Measurements from ENCODE around the gene AGTPBP1. TPM values are rescaled to one million over a fixed set of nuclear protein-coding genes. Genes with fewer than 3 reads are reported as not detected.

AGTPBP1 gene
- total RNA-seq, 1 experiment from 2014 or later = 54.7 TPM

DNA sequence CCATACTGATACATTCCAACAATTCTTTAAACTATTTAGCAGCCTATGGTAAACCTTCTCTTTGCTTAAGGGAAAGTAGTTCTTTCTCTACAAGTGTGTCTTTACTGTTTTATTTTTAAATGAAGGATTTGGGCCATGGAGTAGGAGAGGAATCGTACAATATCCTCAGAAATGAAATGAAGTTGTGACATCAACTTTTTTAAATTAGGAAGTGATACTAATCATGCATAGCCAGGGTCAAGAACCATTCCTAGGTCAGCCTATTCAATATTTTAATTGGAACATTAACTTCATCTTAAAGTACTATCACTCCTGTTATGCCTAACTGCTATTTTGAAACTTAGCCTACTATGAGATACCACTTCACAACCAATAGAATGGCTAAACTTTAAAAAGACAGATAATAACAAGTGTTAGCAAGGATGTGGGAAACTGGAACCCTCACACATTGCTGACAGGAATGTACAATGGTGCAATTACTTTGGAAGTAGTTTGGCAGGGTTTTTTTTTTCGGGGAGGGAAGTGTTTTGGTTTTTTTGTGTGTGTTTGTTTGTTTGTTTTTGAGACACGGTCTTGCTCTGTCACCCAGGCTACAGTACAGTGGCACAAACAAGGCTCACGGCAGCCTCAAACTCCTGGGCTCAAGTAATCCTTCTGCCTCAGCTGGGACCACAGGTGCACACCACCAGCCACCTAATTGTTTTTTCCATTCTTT lies 10.7 kb downstream of the AGTPBP1 start:
- H3K4me3 Mint-ChIP-seq = no peak overlapping the region
- DNase-seq (ENCODE audit: low spot score) = no peak
- H3K4me1 Mint-ChIP-seq = peaks cover 20% of the 10 kb centered on the region
- TF ChIP-seq GRHL2 (CRISPR knock-in tag; IDR thresholded peaks at IDR 0.05; ENCODE audit: insufficient replicate concordance, severe bottlenecking) (no peak), MAX (CRISPR knock-in tag; IDR thresholded peaks at IDR 0.05) (no peak), SMAD4 (CRISPR knock-in tag; IDR thresholded peaks at IDR 0.05) (no peak), NFYB (CRISPR knock-in tag; conservative IDR thresholded peaks at IDR 0.05; ENCODE audit: low read depth) (no peak), ATF6 (CRISPR knock-in tag; IDR thresholded peaks at IDR 0.05) (no peak), ZNF425 (CRISPR knock-in tag; conservative IDR thresholded peaks at IDR 0.05) (no peak)
- TF ChIP-seq, protein P1, sequence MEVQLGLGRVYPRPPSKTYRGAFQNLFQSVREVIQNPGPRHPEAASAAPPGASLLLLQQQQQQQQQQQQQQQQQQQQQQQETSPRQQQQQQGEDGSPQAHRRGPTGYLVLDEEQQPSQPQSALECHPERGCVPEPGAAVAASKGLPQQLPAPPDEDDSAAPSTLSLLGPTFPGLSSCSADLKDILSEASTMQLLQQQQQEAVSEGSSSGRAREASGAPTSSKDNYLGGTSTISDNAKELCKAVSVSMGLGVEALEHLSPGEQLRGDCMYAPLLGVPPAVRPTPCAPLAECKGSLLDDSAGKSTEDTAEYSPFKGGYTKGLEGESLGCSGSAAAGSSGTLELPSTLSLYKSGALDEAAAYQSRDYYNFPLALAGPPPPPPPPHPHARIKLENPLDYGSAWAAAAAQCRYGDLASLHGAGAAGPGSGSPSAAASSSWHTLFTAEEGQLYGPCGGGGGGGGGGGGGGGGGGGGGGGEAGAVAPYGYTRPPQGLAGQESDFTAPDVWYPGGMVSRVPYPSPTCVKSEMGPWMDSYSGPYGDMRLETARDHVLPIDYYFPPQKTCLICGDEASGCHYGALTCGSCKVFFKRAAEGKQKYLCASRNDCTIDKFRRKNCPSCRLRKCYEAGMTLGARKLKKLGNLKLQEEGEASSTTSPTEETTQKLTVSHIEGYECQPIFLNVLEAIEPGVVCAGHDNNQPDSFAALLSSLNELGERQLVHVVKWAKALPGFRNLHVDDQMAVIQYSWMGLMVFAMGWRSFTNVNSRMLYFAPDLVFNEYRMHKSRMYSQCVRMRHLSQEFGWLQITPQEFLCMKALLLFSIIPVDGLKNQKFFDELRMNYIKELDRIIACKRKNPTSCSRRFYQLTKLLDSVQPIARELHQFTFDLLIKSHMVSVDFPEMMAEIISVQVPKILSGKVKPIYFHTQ (CRISPR knock-in tag; IDR thresholded peaks at IDR 0.05) = no peak
- ChIA-PET POLR2A (no interaction called here), CTCF (no interaction called here)
- no peaks in the 10 kb centered on the region for H3K27me3 Mint-ChIP-seq (ENCODE audit: low read depth)
- no peak for ATAC-seq
- no peak overlapping the region for H3K27ac Mint-ChIP-seq
- no peaks in the 10 kb centered on the region for H3K9me3 Mint-ChIP-seq
- no peaks in the 10 kb centered on the region; the same call in 1 of the 2 replicates for H3K36me3 Mint-ChIP-seq

DNA sequence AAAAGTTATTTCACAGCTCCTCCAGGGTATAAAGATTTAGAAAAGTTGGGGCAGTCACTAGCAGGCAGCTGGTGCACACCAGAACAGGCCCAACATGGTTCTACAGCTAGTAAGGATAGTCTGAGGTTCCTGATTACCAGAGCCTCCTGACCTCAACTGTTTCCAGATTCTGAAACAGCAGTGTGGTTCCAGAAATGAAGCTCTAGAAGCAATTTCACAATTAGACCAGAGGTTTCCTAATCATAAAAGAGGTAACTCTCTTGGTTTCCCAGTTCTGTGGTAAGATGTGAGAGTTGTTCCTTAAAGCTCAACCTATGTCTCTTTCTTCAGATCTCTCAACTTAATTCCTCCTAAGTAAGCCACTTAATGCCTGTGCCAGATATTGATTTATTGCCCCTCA lies 11.9 kb downstream of the AGTPBP1 start:
- Mint-ChIP-seq H3K36me3 (no peaks in the 10 kb centered on the region; the same call in 1 of the 2 replicates), H3K4me1 (peaks cover 24% of the 10 kb centered on the region), H3K27ac (no peak overlapping the region), H3K4me3 (no peak overlapping the region), H3K9me3 (no peaks in the 10 kb centered on the region), H3K27me3 (ENCODE audit: low read depth) (no peaks in the 10 kb centered on the region)
- ChIA-PET CTCF (interaction anchor here (1.7 kb wide), 1 partner anchor 32 kb away, joined by 6 read pairs; no protein-coding TSS in a partner anchor), POLR2A (no interaction called here)
- TF ChIP-seq FOXP1 (CRISPR knock-in tag; IDR thresholded peaks at IDR 0.05; ENCODE audit: borderline replicate concordance) = no peak
- TF ChIP-seq ZBTB43 (CRISPR knock-in tag; IDR thresholded peaks at IDR 0.05) = no peak
- TF ChIP-seq STAT6 (CRISPR knock-in tag; conservative IDR thresholded peaks at IDR 0.05; ENCODE audit: low read depth) = no peak
- no peak for TF ChIP-seq ZNF416 (CRISPR knock-in tag; IDR thresholded peaks at IDR 0.05)
- TF ChIP-seq TCF7 (CRISPR knock-in tag; IDR thresholded peaks at IDR 0.05; ENCODE audit: low read depth) = no peak
- TF ChIP-seq, protein P2, sequence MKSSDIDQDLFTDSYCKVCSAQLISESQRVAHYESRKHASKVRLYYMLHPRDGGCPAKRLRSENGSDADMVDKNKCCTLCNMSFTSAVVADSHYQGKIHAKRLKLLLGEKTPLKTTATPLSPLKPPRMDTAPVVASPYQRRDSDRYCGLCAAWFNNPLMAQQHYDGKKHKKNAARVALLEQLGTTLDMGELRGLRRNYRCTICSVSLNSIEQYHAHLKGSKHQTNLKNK (CRISPR knock-in tag; IDR thresholded peaks at IDR 0.05) = no peak
- TF ChIP-seq, protein P3, sequence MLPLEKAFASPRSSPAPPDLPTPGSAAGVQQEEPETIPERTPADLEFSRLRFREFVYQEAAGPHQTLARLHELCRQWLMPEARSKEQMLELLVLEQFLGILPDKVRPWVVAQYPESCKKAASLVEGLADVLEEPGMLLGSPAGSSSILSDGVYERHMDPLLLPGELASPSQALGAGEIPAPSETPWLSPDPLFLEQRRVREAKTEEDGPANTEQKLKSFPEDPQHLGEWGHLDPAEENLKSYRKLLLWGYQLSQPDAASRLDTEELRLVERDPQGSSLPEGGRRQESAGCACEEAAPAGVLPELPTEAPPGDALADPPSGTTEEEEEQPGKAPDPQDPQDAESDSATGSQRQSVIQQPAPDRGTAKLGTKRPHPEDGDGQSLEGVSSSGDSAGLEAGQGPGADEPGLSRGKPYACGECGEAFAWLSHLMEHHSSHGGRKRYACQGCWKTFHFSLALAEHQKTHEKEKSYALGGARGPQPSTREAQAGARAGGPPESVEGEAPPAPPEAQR (CRISPR knock-in tag; IDR thresholded peaks at IDR 0.05) = no peak
- TF ChIP-seq ZNF121 (CRISPR knock-in tag; IDR thresholded peaks at IDR 0.05) = no peak
- no peak for TF ChIP-seq SMAD4 (CRISPR knock-in tag; IDR thresholded peaks at IDR 0.05)
- TF ChIP-seq, protein P4, sequence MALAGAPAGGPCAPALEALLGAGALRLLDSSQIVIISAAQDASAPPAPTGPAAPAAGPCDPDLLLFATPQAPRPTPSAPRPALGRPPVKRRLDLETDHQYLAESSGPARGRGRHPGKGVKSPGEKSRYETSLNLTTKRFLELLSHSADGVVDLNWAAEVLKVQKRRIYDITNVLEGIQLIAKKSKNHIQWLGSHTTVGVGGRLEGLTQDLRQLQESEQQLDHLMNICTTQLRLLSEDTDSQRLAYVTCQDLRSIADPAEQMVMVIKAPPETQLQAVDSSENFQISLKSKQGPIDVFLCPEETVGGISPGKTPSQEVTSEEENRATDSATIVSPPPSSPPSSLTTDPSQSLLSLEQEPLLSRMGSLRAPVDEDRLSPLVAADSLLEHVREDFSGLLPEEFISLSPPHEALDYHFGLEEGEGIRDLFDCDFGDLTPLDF (CRISPR knock-in tag; IDR thresholded peaks at IDR 0.05) = no peak
- TF ChIP-seq ATF1 (CRISPR knock-in tag; IDR thresholded peaks at IDR 0.05) = no peak
- no peak for TF ChIP-seq NFATC4 (CRISPR knock-in tag; IDR thresholded peaks at IDR 0.05)
- no peak for TF ChIP-seq ZNF396 (CRISPR knock-in tag; IDR thresholded peaks at IDR 0.05; ENCODE audit: borderline replicate concordance)
- DNase-seq (ENCODE audit: low spot score) = no peak
- ATAC-seq = no peak
